Activated CD8-positive, alpha-beta memory T cell treated with anti-CD3 and anti-CD28 coated beads, Interleukin-2, amount 50 U/mL, for 1 hour (primary cell): ENCODE data around the gene RAB15.

Source experiments
- DNase-seq: peaks from one replicate; pipeline ENCODE4 v3.0.0-alpha.2; 2020; ENCODE audit errors: extremely low read depth

Gene RAB15

GRCh38 chr14:64971943-64972791 lies at the start of gene RAB15:
Gene RAB15 (minus strand): TSS chr14:64972336. CDS start chr14:64972076, 260 bp downstream.
- no peak for DNase-seq

- DNase-seq: no peak
Measured at GRCh38 chr14:65019944-65020566, 47.9 kb upstream of the RAB15 start.

- DNase-seq: no peak
Measured at GRCh38 chr14:65016471-65016870, 44.3 kb upstream of the RAB15 start.

- DNase-seq: no peak
Measured at GRCh38 chr14:65015391-65015790, 43.3 kb upstream of the RAB15 start.

- DNase-seq: no peak
Measured at GRCh38 chr14:65012353-65012752, 40.2 kb upstream of the RAB15 start.

- DNase-seq: no peak
Measured at GRCh38 chr14:65011538-65011937, 39.4 kb upstream of the RAB15 start.

- no peak for DNase-seq
Measured at GRCh38 chr14:65010211-65010931, 38.2 kb upstream of the RAB15 start.

- DNase-seq: no peak
Measured at GRCh38 chr14:65007202-65007601, 35.1 kb upstream of the RAB15 start.

- DNase-seq: no peak
Measured at GRCh38 chr14:65006261-65006721, 34.2 kb upstream of the RAB15 start.

GRCh38 chr14:65003394-65003793 lies 31.3 kb upstream of the RAB15 start:
- no peak for DNase-seq

GRCh38 chr14:65002586-65003210 lies 30.6 kb upstream of the RAB15 start:
- no peak for DNase-seq

- no peak for DNase-seq
Measured at GRCh38 chr14:65001723-65002122, 29.6 kb upstream of the RAB15 start.

GRCh38 chr14:65000898-65001591 lies 28.9 kb upstream of the RAB15 start:
- DNase-seq: no peak

GRCh38 chr14:64998455-64998931 lies 26.4 kb upstream of the RAB15 start:
- DNase-seq: no peak

GRCh38 chr14:64997108-64997794 lies 25.1 kb upstream of the RAB15 start:
- DNase-seq: no peak

- DNase-seq: no peak
Measured at GRCh38 chr14:64995291-64995690, 23.2 kb upstream of the RAB15 start.

- DNase-seq: no peak
Measured at GRCh38 chr14:64994540-64994939, 22.4 kb upstream of the RAB15 start.

- DNase-seq: no peak
Measured at GRCh38 chr14:64993266-64993930, 21.3 kb upstream of the RAB15 start.

GRCh38 chr14:64992328-64992885 lies 20.3 kb upstream of the RAB15 start:
- DNase-seq: no peak

GRCh38 chr14:64990939-64991338 lies 18.8 kb upstream of the RAB15 start:
- DNase-seq: no peak
